Suprapubic skin (tissue), 4 donors: ENCODE data around the gene PAIP2. TPM values are rescaled to one million over a fixed set of nuclear protein-coding genes. Genes with fewer than 3 reads are reported as not detected.
"Not testable (repeated sequence)": the region's sequence is repeated elsewhere in the genome, so short reads cannot be mapped to it uniquely, and the experiment has no call there.

ENCODE experiments used
- DNase-seq, 2 donors: peaks; one replicate each; pipeline ENCODE4 v3.0.0-alpha.2; 2019; ENCODE audit warnings: low spot score in 2 of 2
- H3K27ac ChIP-seq: fragments of 200-600 bp; sonication (generic); one replicate; pipeline ENCODE4 v1.5.1; 2019
- H3K27me3 ChIP-seq: fragments of 200-600 bp; sonication (generic); one replicate; pipeline ENCODE4 v1.5.1; 2019
- H3K36me3 ChIP-seq: fragments of 200-600 bp; sonication (generic); one replicate; pipeline ENCODE4 v1.5.1; 2019
- H3K4me1 ChIP-seq: fragments of 200-600 bp; sonication (generic); one replicate; pipeline ENCODE4 v1.5.1; 2019
- H3K4me3 ChIP-seq: fragments of 200-600 bp; sonication (generic); one replicate; pipeline ENCODE4 v1.5.1; 2019; ENCODE audit warnings: mild to moderate bottlenecking
- H3K9me3 ChIP-seq: fragments of 200-600 bp; sonication (generic); one replicate; pipeline ENCODE4 v1.5.1; 2019
- CTCF ChIP-seq, 2 donors: fragments of 200-600 bp in 1 of 2; fragments of 450-650 bp in 1 of 2; sonication (generic) in 1 of 2; IDR thresholded peaks; one replicate each; pipeline ENCODE4 v1.5.1; 2016 to 2019; ENCODE audit warnings: antibody characterized with exemption in 2 of 2, mild to moderate bottlenecking in 1 of 2, moderate library complexity in 1 of 2
- EP300 ChIP-seq: sonication (generic); formaldehyde crosslinking; IDR thresholded peaks from one replicate; pipeline ENCODE4 v1.6.1; 2017; ENCODE audit warnings: antibody characterized with exemption
- POLR2A ChIP-seq, 2 donors: fragments of 450-650 bp; IDR thresholded peaks; one replicate each; pipeline ENCODE4 v1.6.1; 2017; ENCODE audit warnings: antibody characterized with exemption in 2 of 2, mild to moderate bottlenecking in 2 of 2, moderate library complexity in 2 of 2
- POLR2AphosphoS5 ChIP-seq, 3 donors: sonication (generic); formaldehyde crosslinking; IDR thresholded peaks; one replicate each; pipeline ENCODE4 v1.6.1; 2017; ENCODE audit warnings: antibody characterized with exemption in 3 of 3
- WGBS: methylation state at CpG from one replicate; pipeline ENCODE4 v1.1.5; 2018; 5-methylcytosine and 5-hydroxymethylcytosine counted together
- total RNA-seq, 4 donors: library from RNA; depleted of rRNA; stranded (reverse); fragments of >200 nt; gene quantifications; one replicate each; pipeline ENCODE4 v1.1.0, GENCODE V29; 2016

The PAIP2 gene
- total RNA-seq, 4 donors from 2014 or later, result 50.3 to 71.0 (median 53.5) TPM

GRCh38 chr5:139343476-139343875, 1.8 kb downstream of the PAIP2 start:
- Histone ChIP-seq H3K27me3 (no peaks in the 10 kb centered on the region), H3K27ac (no peak overlapping the region), H3K4me1 (peaks cover 41% of the 10 kb centered on the region), H3K4me3 (peak overlapping the region; percentile 98), H3K9me3 (no peaks in the 10 kb centered on the region), H3K36me3 (no peaks in the 10 kb centered on the region)
- 75% methylated on average over 9 of the region's 9 CpGs for WGBS
- DNase-seq, result no peak
- no peak for TF ChIP-seq CTCF (IDR thresholded peaks at IDR 0.05)
- TF ChIP-seq POLR2A (IDR thresholded peaks at IDR 0.05), result no peak
- TF ChIP-seq POLR2AphosphoS5 (IDR thresholded peaks at IDR 0.05), result no peak
- no peak for TF ChIP-seq EP300

- no peaks in the 10 kb centered on the region for H3K9me3 ChIP-seq
- no peak overlapping the region for H3K27ac ChIP-seq
- no peaks in the 10 kb centered on the region for H3K36me3 ChIP-seq
- no peak overlapping the region for H3K4me3 ChIP-seq
- peaks cover 45% of the 10 kb centered on the region for H3K4me1 ChIP-seq
- TF ChIP-seq POLR2A (IDR thresholded peaks at IDR 0.05), result no peak
- no peak for TF ChIP-seq POLR2AphosphoS5 (IDR thresholded peaks at IDR 0.05)
- no peak for TF ChIP-seq CTCF (IDR thresholded peaks at IDR 0.05)
- no peak for TF ChIP-seq EP300
- WGBS, result 76% methylated on average over 2 of the region's 2 CpGs
- H3K27me3 ChIP-seq, result no peaks in the 10 kb centered on the region
- no peak for DNase-seq
Measured at GRCh38 chr5:139344177-139344576, 2.5 kb downstream of the PAIP2 start.

GRCh38 chr5:139345442-139345841, 3.8 kb downstream of the PAIP2 start:
- H3K4me1 ChIP-seq, result peaks cover 54% of the 10 kb centered on the region
- not testable (repeated sequence) for H3K27ac ChIP-seq, H3K4me3 ChIP-seq, H3K27me3 ChIP-seq, H3K9me3 ChIP-seq, H3K36me3 ChIP-seq, DNase-seq
- WGBS, result 90% methylated on average over 8 of the region's 8 CpGs

- not testable (repeated sequence) for H3K4me3 ChIP-seq, DNase-seq, H3K9me3 ChIP-seq, H3K27me3 ChIP-seq, H3K27ac ChIP-seq, H3K36me3 ChIP-seq
- peaks cover 40% of the 10 kb centered on the region for H3K4me1 ChIP-seq
- 91% methylated on average over 9 of the region's 9 CpGs for WGBS
Measured at GRCh38 chr5:139347863-139348262, 6.2 kb downstream of the PAIP2 start.

- WGBS, result 96% methylated on average over 3 of the region's 3 CpGs
- no peaks in the 10 kb centered on the region for H3K27me3 ChIP-seq
- peaks cover 17% of the 10 kb centered on the region for H3K4me1 ChIP-seq
- H3K9me3 ChIP-seq, result no peaks in the 10 kb centered on the region
- H3K36me3 ChIP-seq, result no peaks in the 10 kb centered on the region
- TF ChIP-seq CTCF (IDR thresholded peaks at IDR 0.05), result no peak
- TF ChIP-seq EP300, result no peak
- no peak for TF ChIP-seq POLR2A (IDR thresholded peaks at IDR 0.05)
- H3K4me3 ChIP-seq, result no peak overlapping the region
- no peak overlapping the region for H3K27ac ChIP-seq
- DNase-seq, result no peak
Measured at GRCh38 chr5:139354186-139354585, 12.5 kb downstream of the PAIP2 start.

GRCh38 chr5:139355900-139356299, 14.2 kb downstream of the PAIP2 start:
- 94% methylated on average over 8 of the region's 8 CpGs for WGBS
- H3K4me1 ChIP-seq, H3K36me3 ChIP-seq: not testable (repeated sequence)

GRCh38 chr5:139358064-139358463, 16.4 kb downstream of the PAIP2 start:
- DNase-seq, result no peak
- Histone ChIP-seq H3K4me1 (peaks cover 6% of the 10 kb centered on the region), H3K27me3 (no peaks in the 10 kb centered on the region), H3K4me3 (no peak overlapping the region), H3K9me3 (no peaks in the 10 kb centered on the region), H3K27ac (no peak overlapping the region), H3K36me3 (peaks cover 3% of the 10 kb centered on the region)
- no peak for TF ChIP-seq EP300
- TF ChIP-seq CTCF (IDR thresholded peaks at IDR 0.05), result no peak
- TF ChIP-seq POLR2AphosphoS5 (IDR thresholded peaks at IDR 0.05), result no peak
- no peak for TF ChIP-seq POLR2A (IDR thresholded peaks at IDR 0.05)

More at GRCh38 chr5:139355900-139356299, 14.2 kb downstream of the PAIP2 start:
- DNase-seq, H3K9me3 ChIP-seq, H3K27ac ChIP-seq, H3K4me3 ChIP-seq, H3K27me3 ChIP-seq: not testable (repeated sequence)
